GM12878 (cell line): ENCODE results near the gene KAZN. TPM values are rescaled to one million over a fixed set of nuclear protein-coding genes. Genes with fewer than 3 reads are reported as not detected.

Experiments
- ATAC-seq: fragments of 200-7000 bp; cut with Tn5 transposase; 3 replicates; pipeline ENCODE4 v1.9.1; 2020; ENCODE audit warnings: mild to moderate bottlenecking, moderate library complexity
- BruUV-seq: library from RNA; stranded (reverse); fragments of 400-500 nt; replicated peaks from 2 replicates; lab custom pipeline; 2021; lab: Mats Ljungman, UMichigan
- CTCF ChIA-PET: fragments of 300-600 bp; sonication (Branson Sonifier 250); formaldehyde crosslinking; extraction: SDS; loops from one replicate; lab custom pipeline; 2021; ENCODE audit warnings: inconsistent platforms; lab: Yijun Ruan, JAX
- POLR2A ChIA-PET: fragments of 350-600 bp; formaldehyde crosslinking; extraction: SDS; loops from one replicate; lab custom pipeline; 2021; ENCODE audit warnings: inconsistent platforms; lab: Charles Lee
- RAD21 ChIA-PET: fragments of 300-600 bp; sonication (Branson Sonifier 250); formaldehyde crosslinking; loops from one replicate; lab custom pipeline; 2023; ENCODE audit warnings: antibody characterized with exemption; ENCODE audit not compliant: unreplicated experiment; lab: Charles Lee
- SMC1A ChIA-PET: fragments of 300-600 bp; sonication (Branson Sonifier 250); formaldehyde crosslinking; loops from one replicate; lab custom pipeline; 2023; ENCODE audit not compliant: unreplicated experiment, uncharacterized antibody; lab: Charles Lee
- DNase-seq: peaks from one replicate; pipeline ENCODE4 v3.0.0-alpha.2; 2011; ENCODE audit warnings: low read depth, low spot score
- FAIRE-seq: peaks from 3 replicates; lab custom pipeline; 2011; peaks lifted over from hg19 to GRCh38; lab: Jason Lieb, UNC
- H2AFZ ChIP-seq: 2 replicates; pipeline ENCODE4 v1.6.0; 2011; ENCODE audit warnings: low read depth, low read length, control low read depth; ENCODE audit not compliant: control insufficient read depth
- H3K27ac ChIP-seq: 2 replicates; pipeline ENCODE4 v1.5.1; 2011; ENCODE audit warnings: control low read depth; ENCODE audit not compliant: control insufficient read depth, insufficient read depth
- H3K27me3 ChIP-seq, 2 experiments: replicated peaks in 1 of 2; 2 replicates each; pipeline versions ENCODE4 v1.6.0 to v1.6.1; 2011; ENCODE audit warnings: low read length in 1 of 2; ENCODE audit not compliant: control insufficient read depth in 2 of 2, insufficient read depth in 2 of 2
- H3K36me3 ChIP-seq, 2 experiments: 2 replicates each; pipeline ENCODE4 v1.5.1; 2011; ENCODE audit warnings: low read length in 1 of 2; ENCODE audit not compliant: control insufficient read depth in 2 of 2, insufficient read depth in 2 of 2
- H3K4me1 ChIP-seq: 2 replicates; pipeline ENCODE4 v1.6.1; 2011; ENCODE audit warnings: mild to moderate bottlenecking, low read length, moderate library complexity, mixed read lengths; ENCODE audit not compliant: control insufficient read depth, insufficient read depth
- H3K4me2 ChIP-seq: 2 replicates; pipeline ENCODE4 v1.6.0; 2011; ENCODE audit warnings: control low read depth; ENCODE audit not compliant: control insufficient read depth, insufficient read depth
- H3K4me3 ChIP-seq: fragments of 200-600 bp; sonication (generic); 2 replicates; pipeline ENCODE4 v1.5.1; 2016
- H3K79me2 ChIP-seq: 2 replicates; pipeline ENCODE4 v1.6.0; 2011; ENCODE audit warnings: low read length; ENCODE audit not compliant: control insufficient read depth, insufficient read depth
- H3K9ac ChIP-seq: 2 replicates; pipeline ENCODE4 v1.8.0; 2011; ENCODE audit warnings: low read length, control low read depth, mixed read lengths; ENCODE audit not compliant: control insufficient read depth, insufficient read depth
- H3K9me3 ChIP-seq: replicated peaks from 3 replicates; pipeline ENCODE4 v1.5.1; 2011; ENCODE audit warnings: mild to moderate bottlenecking, low read length; ENCODE audit not compliant: control insufficient read depth, insufficient read depth
- H4K20me1 ChIP-seq: 2 replicates; pipeline ENCODE4 v1.6.0; 2011; ENCODE audit not compliant: control insufficient read depth, insufficient read depth
- CBX5 ChIP-seq: sonication (generic); IDR thresholded peaks from 2 replicates; pipeline ENCODE4 v1.6.1; 2016; ENCODE audit warnings: low read depth, moderate library complexity, mild to moderate bottlenecking, inconsistent platforms
- DPF2 ChIP-seq: fragments of 450-650 bp; IDR thresholded peaks from 2 replicates; pipeline ENCODE4 v1.6.1; 2017; ENCODE audit warnings: mild to moderate bottlenecking
- FOXK2 ChIP-seq: fragments of 450-650 bp; IDR thresholded peaks from 2 replicates; pipeline ENCODE4 v1.6.1; 2017; ENCODE audit warnings: mild to moderate bottlenecking, moderate library complexity
- IRF4 ChIP-seq: IDR thresholded peaks from 2 replicates; pipeline ENCODE4 v1.6.1; 2011; ENCODE audit warnings: low read depth, low read length
- KAT2A ChIP-seq: conservative IDR thresholded peaks from 2 replicates; pipeline ENCODE4 v1.6.1; 2011; ENCODE audit warnings: low read depth, low read length; ENCODE audit not compliant: control insufficient read depth
- MEF2A ChIP-seq: IDR thresholded peaks from 2 replicates; pipeline ENCODE4 v1.6.1; 2011; ENCODE audit warnings: low read depth, mild to moderate bottlenecking, low read length, moderate library complexity; ENCODE audit not compliant: insufficient read depth
- NR2C2 ChIP-seq: IDR thresholded peaks from 2 replicates; pipeline ENCODE4 v1.6.1; 2011; ENCODE audit warnings: borderline replicate concordance, low read depth; ENCODE audit not compliant: control insufficient read depth, insufficient read length
- NR2F1 ChIP-seq: fragments of 450-650 bp; conservative IDR thresholded peaks from 2 replicates; pipeline ENCODE4 v1.6.1; 2017; ENCODE audit warnings: mild to moderate bottlenecking
- RUNX3 ChIP-seq: IDR thresholded peaks from 2 replicates; pipeline ENCODE4 v1.6.1; 2012; ENCODE audit warnings: low read length, inconsistent platforms
- SP1 ChIP-seq: IDR thresholded peaks from one replicate; pipeline ENCODE4 v1.6.1; 2011; ENCODE audit warnings: low read depth, low read length
- TCF3 ChIP-seq: IDR thresholded peaks from 2 replicates; pipeline ENCODE4 v1.6.1; 2012; ENCODE audit warnings: low read depth, mild to moderate bottlenecking, low read length, borderline replicate concordance; ENCODE audit not compliant: insufficient read depth
- WRNIP1 ChIP-seq: IDR thresholded peaks from 2 replicates; pipeline ENCODE4 v1.6.1; 2011; ENCODE audit warnings: low read depth, low read length, improper control_type of control experiment, borderline replicate concordance
- ZNF217 ChIP-seq: fragments of 450-650 bp; IDR thresholded peaks from 2 replicates; pipeline ENCODE4 v1.6.1; 2017; ENCODE audit warnings: antibody characterized with exemption, mild to moderate bottlenecking
- WGBS: methylation state at CpG from one replicate; pipeline ENCODE4 v1.1.6; 2016; ENCODE audit warnings: low lambda C conversion rate; ENCODE audit not compliant: insufficient replicate concordance, insufficient coverage; ENCODE audit errors: missing lambda C conversion rate; 5-methylcytosine and 5-hydroxymethylcytosine counted together
- in situ Hi-C: fragments of 300-500 bp; cut with MboI; formaldehyde crosslinking; loops from 9 replicates; pipeline ENCODE4 v1.14.3; 2018; ENCODE audit warnings: mixed read lengths
- intact Hi-C: fragments of 100-400 bp; cut with micrococcal nuclease; formaldehyde crosslinking; loops from one replicate; pipeline ENCODE4 v1.14.2; 2022; ENCODE audit not compliant: unreplicated experiment
- polyA plus RNA-seq, 11 experiments: library from polyadenylated mRNA; depleted of rRNA in 4 of 11; unstranded in 6 of 11; stranded (reverse) in 5 of 11; fragments of >200 nt; fragmentation: Nextera tagmentation in 4 of 11; fragmentation: Illumina TruSeq in 1 of 11; extraction: Ambion mirVana in 4 of 11; extraction: Trizol in 1 of 11; gene quantifications; 1 replicate in 1 of 11; 2 replicates in 10 of 11; pipeline versions ENCODE4 v1.2.1 to v1.2.3, GENCODE V29; 2011 to 2016; ENCODE audit warnings: inconsistent platforms in 2 of 11, missing spikeins in 2 of 11, low read depth in 1 of 11
- total RNA-seq, 4 experiments: library from RNA; depleted of rRNA in 3 of 4; stranded (reverse); fragments of >200 nt in 3 of 4; fragmentation: Illumina TruSeq in 1 of 4; extraction: Trizol in 1 of 4; gene quantifications; 2 replicates each; pipeline versions ENCODE4 v1.2.1 to v1.2.3, GENCODE V29; 2013 to 2021
- TF ChIP-seq, protein P1 (sequence below): fragments of 450-650 bp; IDR thresholded peaks from 2 replicates; pipeline ENCODE4 v1.6.1; 2017; ENCODE audit warnings: borderline replicate concordance
- TF ChIP-seq, protein P2 (sequence below): fragments of 450-650 bp; IDR thresholded peaks from 2 replicates; pipeline ENCODE4 v1.6.1; 2017; ENCODE audit warnings: antibody characterized with exemption, mild to moderate bottlenecking, moderate library complexity

The KAZN gene
- total and polyA plus RNA-seq, 10 of the 15 experiments (the other 5 are each of a cell fraction or from before 2014, with no cell fraction given): 0.72 to 4.0 (median 1.2) TPM

GRCh38 chr1:14840374-14840773 lies 241.9 kb downstream of the KAZN start (continued):
- TF ChIP-seq, protein P1, sequence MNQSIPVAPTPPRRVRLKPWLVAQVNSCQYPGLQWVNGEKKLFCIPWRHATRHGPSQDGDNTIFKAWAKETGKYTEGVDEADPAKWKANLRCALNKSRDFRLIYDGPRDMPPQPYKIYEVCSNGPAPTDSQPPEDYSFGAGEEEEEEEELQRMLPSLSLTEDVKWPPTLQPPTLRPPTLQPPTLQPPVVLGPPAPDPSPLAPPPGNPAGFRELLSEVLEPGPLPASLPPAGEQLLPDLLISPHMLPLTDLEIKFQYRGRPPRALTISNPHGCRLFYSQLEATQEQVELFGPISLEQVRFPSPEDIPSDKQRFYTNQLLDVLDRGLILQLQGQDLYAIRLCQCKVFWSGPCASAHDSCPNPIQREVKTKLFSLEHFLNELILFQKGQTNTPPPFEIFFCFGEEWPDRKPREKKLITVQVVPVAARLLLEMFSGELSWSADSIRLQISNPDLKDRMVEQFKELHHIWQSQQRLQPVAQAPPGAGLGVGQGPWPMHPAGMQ: no peak
- TF ChIP-seq IRF4: no peak

DNA sequence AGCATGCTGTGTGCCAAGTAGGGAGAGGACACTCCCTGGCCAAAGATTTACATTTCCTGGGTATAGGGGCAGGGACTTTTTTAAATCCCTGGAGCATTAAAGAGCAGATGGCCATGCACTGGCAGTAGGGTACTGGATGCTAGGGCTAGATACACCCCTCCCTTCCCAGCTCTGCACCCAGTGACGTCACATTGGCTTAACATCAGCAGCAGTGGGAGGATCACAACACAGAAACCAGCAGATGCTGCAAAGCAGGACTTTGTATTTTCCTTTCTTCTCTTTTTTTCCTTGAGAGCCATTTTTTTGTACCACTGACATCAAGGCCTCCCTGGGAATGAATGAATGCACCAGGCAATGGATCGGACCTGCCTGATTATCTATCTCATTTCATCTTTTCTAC lies 243.0 kb downstream of the KAZN start:
- WGBS: 5% methylated on average over 2 of the region's 2 CpGs
- H3K36me3 ChIP-seq: no peaks in the 10 kb centered on the region
- ATAC-seq (no peak), FAIRE-seq (no peak), DNase-seq (no peak)
- no peaks in the 10 kb centered on the region for H3K79me2 ChIP-seq
- no peak for TF ChIP-seq KAT2A
- TF ChIP-seq NR2C2: no peak
- no peak for TF ChIP-seq MEF2A
- TF ChIP-seq NR2F1: no peak
- TF ChIP-seq WRNIP1: no peak
- TF ChIP-seq, protein P2, sequence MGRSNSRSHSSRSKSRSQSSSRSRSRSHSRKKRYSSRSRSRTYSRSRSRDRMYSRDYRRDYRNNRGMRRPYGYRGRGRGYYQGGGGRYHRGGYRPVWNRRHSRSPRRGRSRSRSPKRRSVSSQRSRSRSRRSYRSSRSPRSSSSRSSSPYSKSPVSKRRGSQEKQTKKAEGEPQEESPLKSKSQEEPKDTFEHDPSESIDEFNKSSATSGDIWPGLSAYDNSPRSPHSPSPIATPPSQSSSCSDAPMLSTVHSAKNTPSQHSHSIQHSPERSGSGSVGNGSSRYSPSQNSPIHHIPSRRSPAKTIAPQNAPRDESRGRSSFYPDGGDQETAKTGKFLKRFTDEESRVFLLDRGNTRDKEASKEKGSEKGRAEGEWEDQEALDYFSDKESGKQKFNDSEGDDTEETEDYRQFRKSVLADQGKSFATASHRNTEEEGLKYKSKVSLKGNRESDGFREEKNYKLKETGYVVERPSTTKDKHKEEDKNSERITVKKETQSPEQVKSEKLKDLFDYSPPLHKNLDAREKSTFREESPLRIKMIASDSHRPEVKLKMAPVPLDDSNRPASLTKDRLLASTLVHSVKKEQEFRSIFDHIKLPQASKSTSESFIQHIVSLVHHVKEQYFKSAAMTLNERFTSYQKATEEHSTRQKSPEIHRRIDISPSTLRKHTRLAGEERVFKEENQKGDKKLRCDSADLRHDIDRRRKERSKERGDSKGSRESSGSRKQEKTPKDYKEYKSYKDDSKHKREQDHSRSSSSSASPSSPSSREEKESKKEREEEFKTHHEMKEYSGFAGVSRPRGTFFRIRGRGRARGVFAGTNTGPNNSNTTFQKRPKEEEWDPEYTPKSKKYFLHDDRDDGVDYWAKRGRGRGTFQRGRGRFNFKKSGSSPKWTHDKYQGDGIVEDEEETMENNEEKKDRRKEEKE: no peak
- TF ChIP-seq CBX5: no peak
- TF ChIP-seq ZNF217: no peak
- TF ChIP-seq FOXK2: no peak
- TF ChIP-seq TCF3: no peak
- TF ChIP-seq DPF2: no peak
- no peak for TF ChIP-seq RUNX3
- TF ChIP-seq SP1: no peak
- RAD21 ChIA-PET: no interaction called here
- no peak overlapping the region for H3K27ac ChIP-seq
- no peaks in the 10 kb centered on the region for H4K20me1 ChIP-seq
- H3K9ac ChIP-seq: no peak overlapping the region
- no peaks in the 10 kb centered on the region for H3K4me1 ChIP-seq
- POLR2A ChIA-PET: no interaction called here
- H3K4me2 ChIP-seq: no peak overlapping the region
- CTCF ChIA-PET: no interaction called here
- H3K9me3 ChIP-seq: peaks cover 2% of the 10 kb centered on the region; the same call in 2 of the 3 replicates
- no peaks in the 10 kb centered on the region for H3K27me3 ChIP-seq
- no peak overlapping the region for H2AFZ ChIP-seq
- SMC1A ChIA-PET: no interaction called here
- no TSS peak for BruUV-seq
- in situ Hi-C loops (no loop called here), intact Hi-C loops (no loop called here)
- no peak overlapping the region for H3K4me3 ChIP-seq
